Liver (tissue), 9 donors: ENCODE data around the gene TLCD5. TPM values are rescaled to one million over a fixed set of nuclear protein-coding genes. Genes with fewer than 3 reads are reported as not detected.

Experiments
- DNase-seq: peaks from one replicate; pipeline ENCODE4 v3.0.0-alpha.2; 2017; ENCODE audit warnings: low spot score
- H3K27ac ChIP-seq, 2 donors: one replicate each; pipeline ENCODE4 v1.7.0; 2013; ENCODE audit warnings: inconsistent platforms in 2 of 2, low read length in 2 of 2, control low read depth in 1 of 2, low read depth in 1 of 2, mild to moderate bottlenecking in 1 of 2
- H3K27me3 ChIP-seq, 4 donors: one replicate each; pipeline versions ENCODE4 v1.6.1 to v1.7.0; 2013; ENCODE audit warnings: low read length in 3 of 4, inconsistent platforms in 1 of 4, mild to moderate bottlenecking in 1 of 4, moderate library complexity in 1 of 4; ENCODE audit not compliant: control insufficient read depth in 4 of 4, insufficient read depth in 4 of 4
- H3K36me3 ChIP-seq, 4 donors: one replicate each; pipeline versions ENCODE4 v1.6.1 to v1.7.0; 2013; ENCODE audit warnings: low read length in 3 of 4, mild to moderate bottlenecking in 3 of 4, low read depth in 1 of 4, moderate library complexity in 1 of 4; ENCODE audit not compliant: control insufficient read depth in 4 of 4, insufficient read depth in 3 of 4
- H3K4me1 ChIP-seq, 4 donors: one replicate each; pipeline versions ENCODE4 v1.6.1 to v1.7.0; 2013; ENCODE audit warnings: low read length in 3 of 4, mild to moderate bottlenecking in 3 of 4, moderate library complexity in 1 of 4; ENCODE audit not compliant: control insufficient read depth in 4 of 4, insufficient read depth in 4 of 4
- H3K4me3 ChIP-seq, 3 donors: one replicate each; pipeline versions ENCODE4 v1.6.1 to v1.7.0; 2013; ENCODE audit warnings: low read length in 3 of 3, control low read depth in 1 of 3, low read depth in 1 of 3, mild to moderate bottlenecking in 1 of 3
- H3K9ac ChIP-seq, 2 donors: one replicate each; pipeline ENCODE4 v1.7.0; 2013; ENCODE audit warnings: low read length in 2 of 2, mild to moderate bottlenecking in 2 of 2, moderate library complexity in 2 of 2, control low read depth in 1 of 2, low read depth in 1 of 2
- H3K9me3 ChIP-seq, 4 donors: one replicate each; pipeline versions ENCODE4 v1.6.1 to v1.7.0; 2013; ENCODE audit warnings: low read length in 3 of 4; ENCODE audit not compliant: control insufficient read depth in 4 of 4
- CTCF ChIP-seq: fragments of 150-350 bp; IDR thresholded peaks from 2 replicates; pipeline ENCODE4 v1.5.1; 2017; ENCODE audit warnings: improper control_type of control experiment, low read depth, low read length; ENCODE audit not compliant: missing input control
- EGR1 ChIP-seq, 2 donors: IDR thresholded peaks; 2 replicates each; pipeline ENCODE4 v1.6.1; 2016 to 2018; ENCODE audit warnings: antibody characterized with exemption in 2 of 2, low read depth in 2 of 2
- FOXA1 ChIP-seq: IDR thresholded peaks from 2 replicates; pipeline ENCODE4 v1.6.1; 2016; ENCODE audit warnings: antibody characterized with exemption
- FOXA2 ChIP-seq: IDR thresholded peaks from 2 replicates; pipeline ENCODE4 v1.6.1; 2016; ENCODE audit warnings: antibody characterized with exemption
- GABPA ChIP-seq, 2 donors: IDR thresholded peaks in 1 of 2; conservative IDR thresholded peaks in 1 of 2; 2 replicates each; pipeline ENCODE4 v1.6.1; 2016; ENCODE audit warnings: antibody characterized with exemption in 2 of 2, mild to moderate bottlenecking in 1 of 2, moderate library complexity in 1 of 2
- HNF4A ChIP-seq, 2 donors: conservative IDR thresholded peaks; 2 replicates each; pipeline ENCODE4 v1.6.1; 2016; ENCODE audit warnings: antibody characterized with exemption in 2 of 2, mild to moderate bottlenecking in 2 of 2
- HNF4G ChIP-seq: IDR thresholded peaks from 2 replicates; pipeline ENCODE4 v1.6.1; 2016; ENCODE audit warnings: antibody characterized with exemption
- JUND ChIP-seq, 2 donors: IDR thresholded peaks; 2 replicates each; pipeline ENCODE4 v1.6.1; 2016; ENCODE audit warnings: antibody characterized with exemption in 2 of 2
- NR2F2 ChIP-seq: IDR thresholded peaks from 2 replicates; pipeline ENCODE4 v1.6.1; 2016; ENCODE audit warnings: antibody characterized with exemption
- RAD21 ChIP-seq, 2 donors: IDR thresholded peaks; 2 replicates each; pipeline ENCODE4 v1.6.1; 2016; ENCODE audit warnings: antibody characterized with exemption in 2 of 2, mild to moderate bottlenecking in 2 of 2
- REST ChIP-seq: IDR thresholded peaks from 2 replicates; pipeline ENCODE4 v1.6.1; 2016; ENCODE audit warnings: antibody characterized with exemption, mild to moderate bottlenecking
- RXRA ChIP-seq, 2 donors: IDR thresholded peaks; 2 replicates each; pipeline ENCODE4 v1.6.1; 2017 to 2018; ENCODE audit warnings: antibody characterized with exemption in 2 of 2, mild to moderate bottlenecking in 1 of 2
- SP1 ChIP-seq: IDR thresholded peaks from 2 replicates; pipeline ENCODE4 v1.6.1; 2018; ENCODE audit warnings: antibody characterized with exemption, mild to moderate bottlenecking
- TAF1 ChIP-seq: conservative IDR thresholded peaks from 2 replicates; pipeline ENCODE4 v1.6.1; 2016; ENCODE audit warnings: antibody characterized with exemption, mild to moderate bottlenecking
- YY1 ChIP-seq: IDR thresholded peaks from 2 replicates; pipeline ENCODE4 v1.6.1; 2016; ENCODE audit warnings: antibody characterized with exemption, mild to moderate bottlenecking
- ZBTB33 ChIP-seq: IDR thresholded peaks from 2 replicates; pipeline ENCODE4 v1.6.1; 2016; ENCODE audit warnings: antibody characterized with exemption
- WGBS: extraction: QIAGEN DNeasy Blood & Tissue Kit; methylation state at CpG from one replicate; pipeline ENCODE4 v1.1.7; 2013; 5-methylcytosine and 5-hydroxymethylcytosine counted together
- polyA plus RNA-seq, 2 donors: library from polyadenylated mRNA; stranded (reverse) in 1 of 2; unstranded in 1 of 2; fragments of 200-250 nt in 1 of 2; fragments of >200 nt in 1 of 2; fragmentation: Nextera tagmentation in 1 of 2; extraction: Ambion mirVana in 1 of 2; gene quantifications; one replicate each; pipeline versions ENCODE4 v1.2.1 to v1.2.3, GENCODE V29; 2013 to 2015
- total RNA-seq, 2 donors: library from RNA; depleted of rRNA; stranded (reverse); fragments of >200 nt; gene quantifications; one replicate each; pipeline ENCODE4 v1.2.3, GENCODE V29; 2014
- TF ChIP-seq, protein P1 (sequence below): IDR thresholded peaks from 2 replicates; pipeline ENCODE4 v1.6.1; 2016; ENCODE audit warnings: antibody characterized with exemption
- TF ChIP-seq, protein P2 (sequence below): IDR thresholded peaks from 2 replicates; pipeline ENCODE4 v1.6.1; 2016; ENCODE audit warnings: antibody characterized with exemption
- donor health status: healthy.
- donor health status: healthy.
- donor health status: healthy.
- donor health status: healthy.
- donor health status: healthy.

The TLCD5 gene
- total and polyA plus RNA-seq, 4 donors = 0.31 to 1.2 (median 0.68) TPM

DNA sequence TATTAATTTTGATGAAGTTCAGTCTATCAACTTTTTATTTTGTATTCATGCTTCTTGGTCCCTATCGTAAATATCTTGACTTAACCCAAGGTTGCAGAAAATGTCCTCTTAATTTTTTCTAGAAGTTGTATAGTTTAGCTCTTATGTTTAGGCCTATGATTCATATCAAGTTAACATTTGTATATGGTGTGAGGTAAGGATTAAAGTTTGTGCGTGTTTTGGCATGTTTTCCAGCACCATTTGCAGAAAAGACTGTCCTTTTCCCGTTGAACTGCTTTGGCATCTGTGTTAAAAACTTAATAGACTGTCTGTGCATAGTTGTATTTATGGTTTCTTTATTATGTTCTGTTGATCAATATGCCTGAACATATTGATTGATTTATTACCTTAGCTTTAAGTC is 53.4 kb downstream of the TLCD5 start:
- Histone ChIP-seq H3K27me3 (no peaks in the 10 kb centered on the region), H3K4me3 (no peak overlapping the region), H3K9me3 (no peaks in the 10 kb centered on the region), H3K9ac (no peak overlapping the region), H3K4me1 (peaks cover 3 to 9% (median 4%) of the 10 kb centered on the region in 4 donors), H3K27ac (no peak overlapping the region), H3K36me3 (no peaks in the 10 kb centered on the region)
- WGBS = 80% methylated on average over 3 of the region's 3 CpGs
- DNase-seq = no peak
- no peak for TF ChIP-seq GABPA (IDR thresholded peaks at IDR 0.05 in 1 of 2, conservative IDR thresholded peaks at IDR 0.05 in 1 of 2)
- no peak for TF ChIP-seq FOXA1
- TF ChIP-seq SP1 = no peak
- no peak for TF ChIP-seq JUND (IDR thresholded peaks at IDR 0.05)
- TF ChIP-seq ZBTB33 = no peak
- TF ChIP-seq, protein P1, sequence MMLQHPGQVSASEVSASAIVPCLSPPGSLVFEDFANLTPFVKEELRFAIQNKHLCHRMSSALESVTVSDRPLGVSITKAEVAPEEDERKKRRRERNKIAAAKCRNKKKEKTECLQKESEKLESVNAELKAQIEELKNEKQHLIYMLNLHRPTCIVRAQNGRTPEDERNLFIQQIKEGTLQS = no peak
- TF ChIP-seq REST = no peak
- no peak for TF ChIP-seq EGR1 (IDR thresholded peaks at IDR 0.05; ENCODE audit: low read depth in 2 of 2)
- no peak for TF ChIP-seq YY1
- no peak for TF ChIP-seq TAF1
- TF ChIP-seq NR2F2 = no peak
- no peak for TF ChIP-seq RAD21 (IDR thresholded peaks at IDR 0.05)
- TF ChIP-seq CTCF = no peak
- TF ChIP-seq FOXA2 = no peak
- TF ChIP-seq HNF4A (conservative IDR thresholded peaks at IDR 0.05) = no peak
- no peak for TF ChIP-seq HNF4G
- TF ChIP-seq, protein P2, sequence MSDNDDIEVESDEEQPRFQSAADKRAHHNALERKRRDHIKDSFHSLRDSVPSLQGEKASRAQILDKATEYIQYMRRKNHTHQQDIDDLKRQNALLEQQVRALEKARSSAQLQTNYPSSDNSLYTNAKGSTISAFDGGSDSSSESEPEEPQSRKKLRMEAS = no peak
- TF ChIP-seq RXRA (IDR thresholded peaks at IDR 0.05) = no peak
